Head of caudate nucleus (tissue), 42 donors: ENCODE results near the gene PRAMEF13.
"Not testable (repeated sequence)": the region's sequence is repeated elsewhere in the genome, so short reads cannot be mapped to it uniquely, and the experiment has no call there.

Experiments
- DNase-seq, 42 donors: peaks; one replicate each; pipeline versions ENCODE4 v3.0.0 to v3.0.0-alpha.2; 2020 to 2021; ENCODE audit warnings: mixed read lengths in 7 of 42
- intact Hi-C: fragments of 100-400 bp; cut with DNase I; formaldehyde crosslinking; loops from one replicate; pipeline ENCODE4 v1.15.0; 2022

The PRAMEF13 gene, protein sequence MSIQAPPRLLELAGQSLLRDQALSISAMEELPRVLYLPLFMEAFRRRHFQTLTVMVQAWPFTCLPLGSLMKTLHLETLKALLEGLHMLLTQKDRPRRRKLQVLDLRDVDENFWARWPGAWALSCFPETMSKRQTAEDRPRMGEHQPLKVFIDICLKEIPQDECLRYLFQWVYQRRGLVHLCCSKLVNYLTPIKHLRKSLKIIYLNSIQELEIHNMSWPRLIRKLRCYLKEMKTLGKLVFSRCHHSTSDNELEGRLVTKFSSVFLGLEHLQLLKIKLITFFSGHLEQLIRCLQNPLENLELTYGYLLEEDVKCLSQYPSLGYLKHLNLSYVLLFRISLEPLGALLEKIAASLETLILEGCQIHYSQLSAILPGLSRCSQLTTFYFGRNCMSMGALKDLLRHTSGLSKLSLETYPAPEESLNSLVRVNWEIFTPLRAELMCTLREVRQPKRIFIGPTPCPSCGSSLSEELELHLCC

DNA sequence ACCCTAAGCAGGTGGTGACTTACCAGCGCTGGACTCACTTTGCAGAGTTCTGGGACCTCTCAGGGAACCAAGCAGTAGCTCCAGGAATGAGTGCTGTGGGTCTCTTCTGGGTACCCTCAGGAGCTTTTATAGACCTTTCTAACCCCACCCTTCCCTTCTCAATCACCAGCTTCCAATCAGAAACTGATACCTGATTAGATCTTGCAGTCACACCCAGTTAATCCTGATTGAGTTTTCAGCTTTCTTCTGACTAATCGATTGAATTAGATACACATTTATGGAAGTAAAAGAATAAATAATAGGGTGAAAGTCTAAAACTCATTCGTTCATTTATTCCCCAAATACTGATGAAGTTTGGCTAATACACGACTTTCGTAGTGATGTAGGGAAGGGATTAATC, at the start of gene PRAMEF13:
TSS of gene PRAMEF13 (minus strand) at position 101 of the 400 bp plus-strand sequence. CDS start 1,820 bp downstream, outside the sequence.
- not testable (repeated sequence) for DNase-seq

GRCh38 chr1:13247122-13247521, 45.9 kb upstream of the PRAMEF13 start:
- peak in 1 of 42 donors; percentile 19 for DNase-seq
- intact Hi-C loops: not testable (repeated sequence)

More for the DNA sequence above, at the start of gene PRAMEF13:
- intact Hi-C loops: not testable (repeated sequence)

GRCh38 chr1:13246554-13246871, 45.3 kb upstream of the PRAMEF13 start:
- DNase-seq: peak in 1 of 42 donors; percentile 23
- intact Hi-C loops: not testable (repeated sequence)

GRCh38 chr1:13245841-13246553, 44.8 kb upstream of the PRAMEF13 start:
- intact Hi-C loops: not testable (repeated sequence)
- peak in 2 of 42 donors; percentile 5 to 18 for DNase-seq

GRCh38 chr1:13243536-13244263, 42.5 kb upstream of the PRAMEF13 start:
- intact Hi-C loops: not testable (repeated sequence)
- peak in 2 of 42 donors; percentile 23 to 30 for DNase-seq

DNA sequence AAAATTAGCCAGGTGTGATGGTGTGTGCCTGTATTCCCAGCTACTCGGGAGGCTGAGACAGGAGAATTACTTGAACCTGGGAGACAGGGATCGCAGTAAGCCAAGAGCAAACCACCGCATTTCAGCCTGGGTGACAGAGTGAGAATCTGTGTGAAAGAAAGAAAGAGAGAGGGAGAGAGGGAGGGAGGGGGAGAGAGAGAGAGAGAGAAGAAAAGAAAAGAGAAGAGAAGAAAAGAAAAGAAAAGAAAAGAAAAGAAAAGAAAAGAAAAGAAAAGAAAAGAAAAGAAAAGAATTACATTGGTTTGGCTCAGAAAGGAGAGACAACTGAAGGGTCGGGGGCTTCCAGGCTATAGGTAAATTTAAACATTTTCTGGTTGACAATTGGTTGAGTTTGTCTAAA, 38.4 kb upstream of the PRAMEF13 start:
- intact Hi-C loops: not testable (repeated sequence)
- peak in 2 of 42 donors; percentile 5 to 29 for DNase-seq

DNA sequence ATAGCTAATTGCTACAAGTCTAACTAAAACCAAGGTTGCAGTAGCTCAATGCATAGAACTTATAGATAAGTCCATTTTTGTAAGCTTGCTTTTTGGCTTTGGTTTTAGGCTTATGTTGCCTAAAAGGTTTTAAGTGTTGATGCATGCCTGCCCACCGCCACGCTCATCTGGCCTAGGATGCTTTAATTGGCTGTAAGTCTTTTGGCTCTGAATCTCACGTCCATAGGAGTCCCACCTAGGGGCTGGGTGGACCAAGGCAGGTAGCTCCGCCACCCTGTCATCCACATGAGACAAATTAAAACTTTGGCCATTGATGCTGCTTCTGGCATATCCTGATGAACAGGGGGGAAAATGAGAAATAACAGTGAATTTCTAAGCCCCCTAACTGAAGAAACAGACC, 36.4 kb upstream of the PRAMEF13 start:
- intact Hi-C loops: not testable (repeated sequence)
- DNase-seq: peak in 5 of 42 donors; percentile 1 to 42 (median 7)

GRCh38 chr1:13234057-13234456, 32.8 kb upstream of the PRAMEF13 start:
- intact Hi-C loops: not testable (repeated sequence)
- peak in 6 of 42 donors; percentile 0 to 41 (median 20) for DNase-seq

- intact Hi-C loops: not testable (repeated sequence)
- DNase-seq: peak in 3 of 42 donors; percentile 1 to 38 (median 33)
These were observed 30.8 kb upstream of the PRAMEF13 start for GRCh38 chr1:13232056-13232455.

GRCh38 chr1:13231061-13231750, 30.0 kb upstream of the PRAMEF13 start:
- intact Hi-C loops: not testable (repeated sequence)
- peak in 5 of 42 donors; percentile 0 to 42 (median 5) for DNase-seq

- intact Hi-C loops: not testable (repeated sequence)
- peak in 7 of 42 donors; percentile 1 to 34 (median 8) for DNase-seq
These were observed 29.4 kb upstream of the PRAMEF13 start for GRCh38 chr1:13230601-13231000.

DNA sequence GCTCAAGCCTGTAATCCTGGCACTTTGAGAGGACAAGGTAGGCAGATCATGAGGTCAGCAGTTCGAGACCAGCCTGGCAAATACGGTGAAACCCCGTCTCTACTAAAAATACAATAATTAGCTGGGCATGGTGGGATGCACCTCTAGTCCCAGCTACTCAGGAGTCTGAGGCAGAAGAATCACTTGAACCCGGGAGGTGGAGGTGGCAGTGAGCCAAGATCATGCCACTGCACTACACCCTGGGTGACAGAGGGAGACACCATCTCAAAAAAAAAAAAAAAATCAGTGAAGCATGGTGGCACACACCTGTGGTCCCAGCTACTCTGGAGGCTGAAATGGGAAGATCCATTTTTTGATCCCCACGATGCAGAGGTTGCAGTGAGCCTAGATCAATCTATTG, 28.9 kb upstream of the PRAMEF13 start:
- intact Hi-C loops: not testable (repeated sequence)
- DNase-seq: peak in 5 of 42 donors; percentile 3 to 30 (median 11)

- intact Hi-C loops: no loop called here
- peak in 19 of 42 donors; percentile 6 to 71 (median 31) for DNase-seq
These were observed 27.2 kb upstream of the PRAMEF13 start for GRCh38 chr1:13228343-13228781.

GRCh38 chr1:13227271-13228055, 26.3 kb upstream of the PRAMEF13 start:
- DNase-seq: peak in 7 of 42 donors; percentile 0 to 31 (median 6)
- intact Hi-C loops: not testable (repeated sequence)

- peak in 5 of 42 donors; percentile 5 to 25 (median 12) for DNase-seq
- intact Hi-C loops: not testable (repeated sequence)
These were observed 24.5 kb upstream of the PRAMEF13 start, which contains the start of gene PRAMEF18 for GRCh38 chr1:13225675-13226204. TSS of gene PRAMEF18 (minus strand) at chr1:13226154. CDS start at chr1:13226106, 48 bp downstream.

GRCh38 chr1:13224480-13225060, 23.4 kb upstream of the PRAMEF13 start:
- intact Hi-C loops: no loop called here
- peak in 6 of 42 donors; percentile 0 to 33 (median 12) for DNase-seq

GRCh38 chr1:13222788-13223187, 21.6 kb upstream of the PRAMEF13 start:
- intact Hi-C loops, DNase-seq: not testable (repeated sequence)
